ENCODE measurements around the gene BMP8B. TPM values are rescaled to one million over a fixed set of nuclear protein-coding genes. Genes with fewer than 3 reads are reported as not detected.

The BMP8B gene
- total RNA-seq, 1 experiment from 2014 or later: 2.4 TPM

DNA sequence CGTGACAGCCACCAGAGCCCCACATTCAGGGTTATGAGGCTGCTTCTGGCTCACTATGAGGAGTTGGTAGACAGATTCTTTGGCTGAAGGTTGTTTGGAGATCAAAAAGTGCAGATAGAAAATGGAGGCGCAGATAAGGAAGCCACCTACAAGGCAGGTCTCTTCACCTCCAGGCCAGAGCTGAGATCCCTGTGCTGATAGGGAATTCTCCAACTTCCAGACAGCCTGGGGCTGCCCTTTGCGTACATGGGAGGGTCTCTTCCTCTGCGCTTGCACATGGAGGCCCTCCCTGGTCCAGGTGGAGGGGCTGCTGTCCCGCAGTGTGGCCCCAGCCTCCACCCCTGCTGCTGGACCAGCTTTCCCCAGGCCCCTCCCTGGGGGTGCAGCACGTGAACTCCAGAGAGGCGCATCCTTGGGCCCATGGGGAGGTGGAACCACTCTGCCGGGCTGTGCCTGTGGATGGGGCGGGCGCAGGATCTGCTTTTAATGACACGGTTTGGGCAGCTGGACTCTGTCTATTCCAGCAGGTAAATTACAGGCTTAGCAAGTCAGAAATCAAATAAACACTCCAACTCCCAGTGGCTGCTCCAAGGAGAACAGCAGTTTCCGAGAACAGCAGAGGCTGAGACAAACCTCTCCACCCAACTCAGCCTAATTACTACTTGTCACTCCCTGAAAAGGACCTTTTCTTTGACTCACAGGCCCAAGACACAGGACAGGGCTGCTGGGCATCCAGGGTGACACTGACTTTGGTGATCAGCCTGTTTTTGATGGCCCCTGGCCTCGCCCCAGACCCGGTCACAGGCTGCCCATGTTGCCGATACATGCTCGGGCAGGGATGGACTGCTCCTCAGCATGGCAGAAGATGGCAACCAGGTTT, 29.9 kb downstream of the BMP8B start:
- DNase-seq (ENCODE audit: low read depth): no peak

GRCh38 chr1:39757501-39757900, 31.2 kb downstream of the BMP8B start:
- DNase-seq (ENCODE audit: low read depth): no peak

DNA sequence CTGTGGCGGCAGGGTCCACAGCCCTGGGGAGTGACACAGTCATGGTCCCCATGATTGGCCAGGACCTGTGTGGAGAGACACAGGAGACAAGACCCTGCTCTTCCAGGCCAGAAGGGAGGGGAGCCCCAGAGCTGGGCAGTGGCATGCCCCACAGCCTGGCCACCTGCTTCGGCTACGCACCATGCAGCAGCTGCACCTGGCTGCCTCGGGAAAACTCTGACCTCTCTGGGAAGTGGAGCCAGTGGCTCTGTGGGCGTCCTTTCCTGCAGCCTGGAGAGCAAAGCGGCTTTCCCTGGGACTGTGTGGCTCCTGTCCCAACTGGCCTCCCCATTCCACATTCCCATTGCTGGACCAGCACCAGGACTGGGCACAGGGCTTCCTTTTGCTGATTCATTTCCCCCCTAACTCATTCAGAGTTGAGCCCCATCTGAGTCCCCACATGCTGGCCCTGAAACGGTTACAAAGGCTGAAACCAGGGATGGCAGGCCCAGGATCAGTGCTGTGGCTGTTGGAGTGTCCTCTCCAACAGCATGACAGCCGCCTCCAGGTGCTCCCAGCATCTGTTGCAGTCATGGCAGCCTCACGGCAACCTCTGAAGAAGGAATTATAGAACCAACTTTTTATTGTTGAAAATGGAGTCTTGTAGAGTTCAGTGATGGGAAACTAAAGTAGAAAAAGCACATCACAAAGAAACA, 32.6 kb downstream of the BMP8B start:
- DNase-seq (ENCODE audit: low read depth): no peak

DNA sequence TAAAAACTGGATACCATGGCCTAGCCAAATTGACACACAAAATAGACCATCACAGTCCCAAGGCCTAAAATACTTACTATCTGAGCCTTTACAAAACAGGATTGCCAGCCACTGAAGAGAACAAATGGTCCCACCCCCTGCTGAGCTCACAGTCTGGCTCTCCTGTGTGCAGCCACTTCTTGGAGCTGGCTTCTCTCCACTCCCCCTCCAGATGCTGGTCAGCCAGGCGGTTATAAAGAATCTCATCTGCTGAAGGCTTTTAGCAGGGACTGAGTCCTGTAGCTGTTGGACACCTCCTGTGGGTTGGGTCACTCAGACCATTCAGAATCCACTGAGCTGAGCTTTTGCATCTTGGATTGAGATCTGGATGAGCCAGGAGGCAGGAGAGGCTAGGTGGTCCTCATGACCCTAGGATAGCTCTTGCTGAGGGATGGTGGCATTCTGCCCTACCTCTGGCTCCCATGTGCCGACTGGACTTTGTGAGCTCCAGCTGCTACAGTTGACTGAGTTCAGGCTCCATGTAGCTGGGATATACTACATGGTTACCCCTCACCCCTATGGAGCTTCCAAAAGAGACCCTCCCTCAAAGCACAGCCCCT, 33.7 kb downstream of the BMP8B start:
- no peak for DNase-seq (ENCODE audit: low read depth)

- no peak for DNase-seq (ENCODE audit: low read depth)
Observed at GRCh38 chr1:39754026-39754570, 34.6 kb downstream of the BMP8B start.

- DNase-seq (ENCODE audit: low read depth): no peak
Observed at GRCh38 chr1:39753132-39754025, 35.3 kb downstream of the BMP8B start.

DNA sequence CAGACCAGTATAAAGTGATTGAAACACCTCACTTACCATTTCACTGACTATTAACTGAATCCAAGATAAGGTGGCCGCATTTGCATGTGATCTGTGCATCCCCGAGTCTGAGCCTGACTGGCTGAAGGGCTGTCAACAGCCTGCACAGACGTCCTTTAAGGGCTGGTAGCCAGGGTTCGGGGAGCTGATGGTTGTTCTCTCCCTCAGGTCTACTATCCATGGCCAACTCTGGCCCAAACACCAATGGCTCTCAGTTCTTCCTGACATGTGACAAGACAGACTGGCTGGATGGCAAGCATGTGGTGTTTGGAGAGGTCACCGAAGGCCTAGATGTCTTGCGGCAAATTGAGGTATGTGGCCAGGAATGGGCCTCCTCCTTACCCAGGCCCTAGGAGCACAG, 36.0 kb downstream of the BMP8B start:
- DNase-seq (ENCODE audit: low read depth): no peak

DNA sequence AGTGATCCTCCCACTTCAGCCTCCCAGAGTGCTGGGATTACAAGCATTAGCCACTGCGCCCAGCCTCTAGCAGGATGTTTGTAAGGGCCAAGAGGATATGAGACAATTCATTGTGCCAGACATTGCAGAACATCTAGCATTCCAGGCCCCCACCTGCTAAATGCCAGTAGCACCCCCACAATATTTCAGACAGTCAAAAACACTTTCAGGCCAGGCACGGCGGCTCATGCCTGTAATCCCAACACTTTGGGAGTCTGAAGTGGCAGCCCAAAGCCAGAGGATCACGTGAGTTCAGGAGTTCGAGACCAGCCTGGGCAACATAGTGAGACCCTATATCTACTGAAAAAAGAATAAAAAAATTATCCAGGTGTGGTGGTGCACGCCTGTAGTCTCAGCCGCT, 37.1 kb downstream of the BMP8B start:
- no peak for DNase-seq (ENCODE audit: low read depth)

DNA sequence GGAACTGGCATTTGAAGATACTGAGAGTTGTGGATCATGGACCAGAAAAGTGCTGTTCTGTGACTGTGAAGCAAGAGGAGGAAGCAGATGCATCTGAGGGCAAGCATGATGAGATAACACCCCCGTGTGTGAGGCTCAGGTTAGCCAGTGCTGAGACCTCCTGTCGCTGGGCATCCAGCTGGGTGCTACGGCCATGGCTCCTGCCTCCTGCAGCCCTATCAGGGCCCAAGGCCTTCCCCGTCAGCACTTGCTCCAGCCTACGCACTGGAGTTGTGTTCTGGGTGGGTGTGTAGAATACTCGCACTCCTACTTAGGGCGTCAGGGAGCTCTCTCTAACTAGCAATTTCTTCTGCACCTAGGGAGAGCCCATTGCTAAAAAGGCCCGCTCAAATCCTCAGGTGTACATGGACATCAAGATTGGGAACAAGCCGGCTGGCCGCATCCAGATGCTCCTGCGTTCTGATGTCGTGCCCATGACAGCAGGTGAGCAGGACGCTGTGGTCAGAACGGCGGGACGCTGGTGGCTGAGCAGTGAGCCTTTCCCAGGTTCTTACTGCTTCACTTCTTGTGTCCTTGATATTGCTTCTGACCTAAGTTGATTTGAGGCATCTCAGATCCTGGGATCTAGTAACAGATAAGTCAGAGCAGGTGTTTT, 43.5 kb downstream of the BMP8B start:
- no peak for DNase-seq (ENCODE audit: low read depth)

- peak; percentile 87 for DNase-seq (ENCODE audit: low read depth)
Observed at GRCh38 chr1:39738622-39739366, 49.9 kb downstream of the BMP8B start, which contains the start of gene PPIE. PPIE (plus strand) TSS chr1:39738882; CDS start chr1:39738901, 19 bp downstream.

DNA sequence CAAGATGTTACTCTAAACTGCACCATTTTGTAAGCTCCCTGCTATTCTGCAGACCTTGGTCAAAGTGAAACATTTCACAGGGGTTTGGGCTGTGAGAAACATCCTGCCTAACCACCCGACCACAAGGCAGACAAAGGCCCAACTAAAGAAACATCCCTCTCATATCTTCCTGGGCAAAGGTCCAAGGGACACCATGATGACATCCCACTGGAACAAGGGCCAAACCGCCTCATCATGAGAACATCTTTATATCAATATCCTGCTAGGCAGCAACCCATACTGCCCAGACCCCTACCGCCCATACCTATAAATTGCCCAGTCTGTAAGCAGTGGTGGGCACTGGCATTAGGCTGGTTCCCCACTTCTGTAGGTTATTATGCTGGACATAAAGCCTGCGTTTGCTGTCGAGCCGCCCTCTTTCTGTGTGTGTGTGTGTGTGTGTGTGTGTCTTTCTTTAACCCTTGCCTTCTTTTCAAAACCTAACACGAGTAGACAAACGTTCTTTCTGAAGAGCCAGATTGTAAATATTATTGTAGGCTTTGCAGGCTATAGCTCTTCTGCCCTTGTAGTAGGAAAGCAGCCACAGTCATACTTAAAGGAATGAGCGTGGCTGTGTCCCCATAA, 51.0 kb downstream of the BMP8B start:
- DNase-seq (ENCODE audit: low read depth): peak; percentile 91

GRCh38 chr1:39735731-39736130, 52.9 kb downstream of the BMP8B start:
- peak; percentile 35 for DNase-seq (ENCODE audit: low read depth)

- no peak for DNase-seq (ENCODE audit: low read depth)
Observed at GRCh38 chr1:39733161-39733560, 55.5 kb downstream of the BMP8B start.

DNA sequence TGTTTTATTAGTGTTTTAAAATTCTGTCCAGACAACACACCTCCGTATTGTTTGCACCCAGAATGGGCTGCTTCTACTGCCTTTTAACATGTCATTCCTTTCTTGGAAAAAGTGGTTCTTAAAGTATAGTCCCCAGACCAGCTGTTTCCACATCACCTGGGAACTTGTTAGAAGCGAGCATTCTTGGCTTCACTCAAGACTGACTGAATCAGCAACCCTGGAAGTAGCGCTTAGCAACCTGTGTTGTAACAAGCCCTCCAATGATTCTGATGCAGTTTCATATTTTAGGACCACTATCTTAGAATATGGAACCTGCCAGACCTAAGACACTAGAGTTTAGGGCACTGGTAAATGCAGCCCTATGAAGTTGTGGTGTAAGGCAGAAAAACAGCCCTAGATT, 55.9 kb downstream of the BMP8B start:
- no peak for DNase-seq (ENCODE audit: low read depth)

DNA sequence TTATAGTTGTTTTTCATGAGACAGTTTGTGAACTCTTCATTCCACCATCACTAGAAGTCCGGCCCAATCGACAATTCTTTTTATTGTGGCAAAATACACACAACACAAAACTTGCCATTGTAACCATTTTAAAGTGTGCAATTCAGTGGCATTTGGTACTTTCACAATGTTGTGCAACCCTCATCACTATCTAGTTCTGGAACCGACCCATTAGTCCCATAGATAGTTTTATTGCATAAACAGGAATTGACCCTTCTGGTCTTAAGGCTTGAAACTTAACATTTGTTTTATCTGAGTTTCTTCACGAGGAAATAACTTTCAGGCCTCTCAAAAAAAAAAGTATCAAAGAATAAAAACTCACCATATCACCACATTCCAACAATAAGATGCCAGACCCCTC, 58.8 kb downstream of the BMP8B start:
- no peak for DNase-seq (ENCODE audit: low read depth)

GRCh38 chr1:39729030-39729429, 59.6 kb downstream of the BMP8B start:
- DNase-seq (ENCODE audit: low read depth): no peak

DNA sequence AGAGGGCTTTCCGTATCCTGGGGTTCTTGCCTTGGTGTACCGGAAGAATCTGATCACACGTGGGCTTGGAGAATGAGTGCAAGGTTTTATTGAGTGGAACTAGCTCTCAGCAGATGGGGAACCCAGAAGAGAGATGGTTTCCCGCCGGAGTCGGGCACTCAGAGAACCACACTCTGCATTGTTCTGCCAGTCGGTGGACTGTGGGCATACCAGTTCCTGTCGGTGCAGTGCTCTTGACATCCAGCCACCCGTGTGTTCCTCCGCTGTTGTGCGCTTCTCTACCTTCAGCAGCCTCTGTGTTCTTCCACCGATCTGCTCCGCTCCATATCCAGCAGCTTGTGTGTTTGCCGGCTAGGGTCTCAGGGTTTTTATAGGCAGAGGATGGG, 60.7 kb downstream of the BMP8B start:
- DNase-seq (ENCODE audit: low read depth): no peak

DNA sequence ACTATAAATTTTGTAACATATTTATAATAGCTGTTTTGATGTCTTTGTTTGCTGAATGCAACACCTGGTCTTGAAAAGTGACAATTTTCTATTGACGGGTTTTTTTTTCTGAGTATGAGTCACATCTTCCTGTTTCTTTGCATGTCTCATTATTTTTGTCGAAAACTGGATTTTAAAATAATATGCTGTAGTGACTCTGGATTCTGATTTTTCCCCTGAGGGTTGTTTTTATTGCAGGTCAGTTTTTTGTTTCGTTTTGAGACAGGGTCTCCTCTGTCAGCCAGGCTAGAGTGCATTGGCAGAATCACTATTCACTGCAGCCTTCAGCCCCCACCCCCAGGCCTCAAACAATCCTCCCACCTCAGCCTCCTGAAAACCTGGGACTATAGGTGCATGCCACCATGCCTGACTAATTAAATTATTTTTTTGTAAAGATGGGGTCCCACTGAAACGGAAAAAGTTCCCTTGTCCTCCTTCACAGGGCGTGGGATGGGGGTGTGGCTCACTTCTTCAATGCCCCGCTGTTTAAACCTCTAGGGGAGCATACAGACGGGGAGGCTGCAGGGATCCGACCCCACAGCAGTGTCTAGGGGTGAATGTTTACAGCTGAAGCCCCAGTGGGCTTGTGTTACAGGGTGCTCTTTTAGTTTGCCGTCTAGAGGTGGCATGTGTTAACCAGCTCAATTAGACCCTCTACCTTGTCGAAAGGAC, 61.3 kb downstream of the BMP8B start:
- DNase-seq (ENCODE audit: low read depth): no peak

DNA sequence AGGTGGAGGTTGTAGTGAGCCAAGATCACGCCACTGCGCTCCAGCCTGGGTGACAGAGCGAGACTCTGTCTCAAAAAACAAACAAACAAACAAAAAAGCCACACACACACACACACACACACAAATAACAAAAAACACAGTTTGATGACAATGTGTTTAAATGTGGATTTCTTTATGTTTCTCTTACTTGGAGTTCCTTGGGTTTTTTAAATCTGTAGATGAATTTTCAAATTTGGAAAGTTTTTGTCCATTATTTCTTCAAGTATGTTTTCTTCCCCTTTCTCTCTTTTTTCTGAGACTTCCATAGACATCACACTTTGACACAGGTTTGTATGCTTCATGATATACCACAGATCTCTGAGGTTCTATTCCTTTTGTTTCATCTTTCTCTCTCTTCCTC, 62.1 kb downstream of the BMP8B start:
- DNase-seq (ENCODE audit: low read depth): no peak
